Brain microvascular endothelial cell (primary cell): ENCODE results near the gene OLA1.

ENCODE experiments used
- DNase-seq: peaks from one replicate; pipeline ENCODE4 v3.0.0-alpha.2; 2020
- H3K27ac ChIP-seq: fragments of 250-450 bp; sonication (Bioruptor Pico); 2 replicates; pipeline ENCODE4 v1.5.1; 2020; ENCODE audit warnings: mild to moderate bottlenecking, moderate library complexity
- H3K27me3 ChIP-seq: fragments of 250-450 bp; sonication (Bioruptor Pico); replicated peaks from 2 replicates; pipeline ENCODE4 v1.5.1; 2020; ENCODE audit warnings: mild to moderate bottlenecking
- H3K36me3 ChIP-seq: fragments of 250-450 bp; sonication (Bioruptor Pico); replicated peaks from 2 replicates; pipeline ENCODE4 v1.5.1; 2020; ENCODE audit warnings: mild to moderate bottlenecking
- H3K4me3 ChIP-seq: 2 replicates; pipeline ENCODE4 v1.5.1; 2011; ENCODE audit warnings: low read depth, mild to moderate bottlenecking, control low read depth, low read length, moderate library complexity
- CTCF ChIP-seq: IDR thresholded peaks from 2 replicates; pipeline ENCODE4 v1.5.1; 2011; ENCODE audit warnings: low read depth, mild to moderate bottlenecking, moderate library complexity, low read length, control low read depth, inconsistent platforms; ENCODE audit errors: missing control alignments
- in situ Hi-C: cut with HindIII; loops from 2 replicates; pipeline ENCODE4 v1.10.0; 2017; ENCODE audit warnings: low sequenced_read_pairs, low pct_ligation_motif_present

The OLA1 gene

GRCh38 chr2:174224125-174224524 is 24.2 kb downstream of the OLA1 start:
- TF ChIP-seq CTCF: no peak
- Histone ChIP-seq H3K27ac (no peak overlapping the region), H3K36me3 (peaks cover 8% of the 10 kb centered on the region), H3K4me3 (no peak overlapping the region), H3K27me3 (no peaks in the 10 kb centered on the region)
- no peak for DNase-seq
- in situ Hi-C loops: no loop called here

- Histone ChIP-seq H3K27me3 (no peaks in the 10 kb centered on the region), H3K36me3 (peaks cover 8% of the 10 kb centered on the region)
- TF ChIP-seq CTCF: no peak
Observed at GRCh38 chr2:174223388-174223787, 24.9 kb downstream of the OLA1 start.

GRCh38 chr2:174222154-174222553 is 26.2 kb downstream of the OLA1 start:
- TF ChIP-seq CTCF: no peak
- H3K36me3 ChIP-seq: peaks cover 8% of the 10 kb centered on the region
- no peak for DNase-seq

More at GRCh38 chr2:174223388-174223787, 24.9 kb downstream of the OLA1 start:
- Histone ChIP-seq H3K4me3 (no peak overlapping the region), H3K27ac (no peak overlapping the region)
- in situ Hi-C loops: no loop called here
- no peak for DNase-seq

GRCh38 chr2:174219321-174219720 is 29.0 kb downstream of the OLA1 start:
- no peak overlapping the region for H3K27ac ChIP-seq
- TF ChIP-seq CTCF: no peak
- DNase-seq: no peak
- H3K27me3 ChIP-seq: no peaks in the 10 kb centered on the region
- H3K36me3 ChIP-seq: peaks cover 2% of the 10 kb centered on the region
- no peak overlapping the region for H3K4me3 ChIP-seq
- in situ Hi-C loops: no loop called here

More at GRCh38 chr2:174222154-174222553, 26.2 kb downstream of the OLA1 start:
- Histone ChIP-seq H3K27me3 (no peaks in the 10 kb centered on the region), H3K4me3 (no peak overlapping the region), H3K27ac (no peak overlapping the region)
- in situ Hi-C loops: no loop called here

- H3K36me3 ChIP-seq: peaks cover 2% of the 10 kb centered on the region
- H3K4me3 ChIP-seq: no peak overlapping the region
- H3K27me3 ChIP-seq: no peaks in the 10 kb centered on the region
- no peak for TF ChIP-seq CTCF
- no peak overlapping the region for H3K27ac ChIP-seq
- in situ Hi-C loops: no loop called here
- no peak for DNase-seq
Observed at GRCh38 chr2:174218773-174219172, 29.6 kb downstream of the OLA1 start.

GRCh38 chr2:174217869-174218268 is 30.5 kb downstream of the OLA1 start:
- Histone ChIP-seq H3K27ac (no peak overlapping the region), H3K4me3 (no peak overlapping the region), H3K36me3 (peaks cover 2% of the 10 kb centered on the region), H3K27me3 (no peaks in the 10 kb centered on the region)
- no peak for DNase-seq
- TF ChIP-seq CTCF: no peak
- in situ Hi-C loops: no loop called here
